ENCODE results near the gene PCDHGB1.
"Not testable (repeated sequence)": the region's sequence is repeated elsewhere in the genome, so short reads cannot be mapped to it uniquely, and the experiment has no call there.

The PCDHGB1 gene

GRCh38 chr5:141366016-141366896 is 16.4 kb downstream of the PCDHGB1 start:
- no peak for DNase-seq (ENCODE audit: low spot score)
- no peak for TF ChIP-seq CTCF (IDR thresholded peaks at IDR 0.05; ENCODE audit: extremely low read depth, missing control alignments)

GRCh38 chr5:141369994-141370848 is 20.3 kb downstream of the PCDHGB1 start, which contains the start of gene PCDHGB3:
Gene PCDHGB3 (plus strand): TSS chr5:141370242. CDS start chr5:141370395, 153 bp downstream.
- peak; percentile 72 for TF ChIP-seq CTCF (IDR thresholded peaks at IDR 0.05; ENCODE audit: extremely low read depth, missing control alignments)
- peak; percentile 86 for DNase-seq (ENCODE audit: low spot score)

- no peak for DNase-seq (ENCODE audit: low spot score)
- TF ChIP-seq CTCF (IDR thresholded peaks at IDR 0.05; ENCODE audit: extremely low read depth, missing control alignments) = no peak
These were observed 21.9 kb downstream of the PCDHGB1 start for GRCh38 chr5:141371572-141372475.

GRCh38 chr5:141373673-141374317 is 23.9 kb downstream of the PCDHGB1 start, which contains the start of gene PCDHGA6:
Gene PCDHGA6 (plus strand): TSS chr5:141373891. CDS start chr5:141374084, 193 bp downstream.
- no peak for TF ChIP-seq CTCF (IDR thresholded peaks at IDR 0.05; ENCODE audit: extremely low read depth, missing control alignments)
- DNase-seq (ENCODE audit: low spot score) = no peak

- TF ChIP-seq CTCF (IDR thresholded peaks at IDR 0.05; ENCODE audit: extremely low read depth, missing control alignments) = no peak
- no peak for DNase-seq (ENCODE audit: low spot score)
These were observed 24.7 kb downstream of the PCDHGB1 start for GRCh38 chr5:141374627-141375026.

GRCh38 chr5:141375444-141376155 is 25.7 kb downstream of the PCDHGB1 start:
- DNase-seq (ENCODE audit: low spot score) = not testable (repeated sequence)

All from GM20000 (cell line).